ENCODE data around the gene USP13. TPM values are rescaled to one million over a fixed set of nuclear protein-coding genes. Genes with fewer than 3 reads are reported as not detected.
A peak's percentile ranks its signal among the peaks of the same experiment; 100 is the strongest.

The USP13 gene, protein sequence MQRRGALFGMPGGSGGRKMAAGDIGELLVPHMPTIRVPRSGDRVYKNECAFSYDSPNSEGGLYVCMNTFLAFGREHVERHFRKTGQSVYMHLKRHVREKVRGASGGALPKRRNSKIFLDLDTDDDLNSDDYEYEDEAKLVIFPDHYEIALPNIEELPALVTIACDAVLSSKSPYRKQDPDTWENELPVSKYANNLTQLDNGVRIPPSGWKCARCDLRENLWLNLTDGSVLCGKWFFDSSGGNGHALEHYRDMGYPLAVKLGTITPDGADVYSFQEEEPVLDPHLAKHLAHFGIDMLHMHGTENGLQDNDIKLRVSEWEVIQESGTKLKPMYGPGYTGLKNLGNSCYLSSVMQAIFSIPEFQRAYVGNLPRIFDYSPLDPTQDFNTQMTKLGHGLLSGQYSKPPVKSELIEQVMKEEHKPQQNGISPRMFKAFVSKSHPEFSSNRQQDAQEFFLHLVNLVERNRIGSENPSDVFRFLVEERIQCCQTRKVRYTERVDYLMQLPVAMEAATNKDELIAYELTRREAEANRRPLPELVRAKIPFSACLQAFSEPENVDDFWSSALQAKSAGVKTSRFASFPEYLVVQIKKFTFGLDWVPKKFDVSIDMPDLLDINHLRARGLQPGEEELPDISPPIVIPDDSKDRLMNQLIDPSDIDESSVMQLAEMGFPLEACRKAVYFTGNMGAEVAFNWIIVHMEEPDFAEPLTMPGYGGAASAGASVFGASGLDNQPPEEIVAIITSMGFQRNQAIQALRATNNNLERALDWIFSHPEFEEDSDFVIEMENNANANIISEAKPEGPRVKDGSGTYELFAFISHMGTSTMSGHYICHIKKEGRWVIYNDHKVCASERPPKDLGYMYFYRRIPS
- 14.8 TPM for polyA plus RNA-seq (2013, experiment 1 of 2)
- polyA plus RNA-seq (2013, experiment 2 of 2): 15.3 TPM

DNA sequence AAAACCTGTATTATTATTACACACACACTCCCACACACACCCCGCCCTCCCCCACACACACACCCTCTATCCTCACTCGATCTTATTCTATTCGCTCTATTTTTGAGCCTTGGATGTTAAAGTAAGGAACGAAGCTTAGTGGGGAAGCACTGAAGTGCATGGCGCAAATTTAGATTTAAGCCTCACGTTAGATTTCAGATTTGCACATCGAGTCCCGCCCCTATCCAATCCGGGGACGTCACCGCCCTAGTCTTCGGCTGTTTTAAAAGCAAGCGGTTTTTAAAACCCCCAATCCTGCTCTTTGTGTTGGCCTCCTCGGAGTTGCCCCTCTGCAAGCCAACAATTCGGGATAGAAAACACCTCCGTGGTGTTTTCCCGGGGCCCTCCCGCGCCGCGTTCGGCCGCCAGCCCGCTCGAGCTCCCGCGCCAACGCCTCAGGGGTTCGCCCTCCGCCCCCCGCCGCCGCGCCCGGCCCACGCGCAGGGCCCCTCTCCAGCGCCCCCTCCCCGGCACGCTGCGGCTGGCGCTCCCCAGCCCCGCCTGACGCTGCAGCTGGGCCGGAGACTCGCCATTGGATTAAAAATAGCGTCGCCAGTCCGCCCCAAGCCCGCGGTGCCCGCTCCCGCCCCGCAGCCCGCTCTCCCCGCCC lies at the start of gene USP13:
Gene USP13 (plus strand): TSS at position 594 of the 649 bp plus-strand sequence. CDS start 186 bp downstream, outside the sequence.
- Histone ChIP-seq H3K27ac (ENCODE audit: low read depth, low read length) (peak within 1 kb of the TSS; percentile 89), H3K4me1 (ENCODE audit: insufficient read depth, low read length) (peaks cover 14% of the 10 kb centered on the region; the same call in 1 of the 2 replicates), H3K27me3 (ENCODE audit: insufficient read depth, low read length) (no peaks in the 10 kb centered on the region), H3K9ac (ENCODE audit: low read depth, low read length) (peak within 1 kb of the TSS; percentile 91), H3K4me3 (ENCODE audit: low read length) (peak within 1 kb of the TSS; percentile 87), H3K9me3 (ENCODE audit: insufficient read depth, low read depth, low read length) (no peaks in the 10 kb centered on the region), H3K36me3 (ENCODE audit: insufficient read depth, low read length) (peaks cover 3% of the 10 kb centered on the region; the same call in 1 of the 2 replicates)
- under 1% methylated on average over 56 of the region's 56 CpGs for WGBS

DNA sequence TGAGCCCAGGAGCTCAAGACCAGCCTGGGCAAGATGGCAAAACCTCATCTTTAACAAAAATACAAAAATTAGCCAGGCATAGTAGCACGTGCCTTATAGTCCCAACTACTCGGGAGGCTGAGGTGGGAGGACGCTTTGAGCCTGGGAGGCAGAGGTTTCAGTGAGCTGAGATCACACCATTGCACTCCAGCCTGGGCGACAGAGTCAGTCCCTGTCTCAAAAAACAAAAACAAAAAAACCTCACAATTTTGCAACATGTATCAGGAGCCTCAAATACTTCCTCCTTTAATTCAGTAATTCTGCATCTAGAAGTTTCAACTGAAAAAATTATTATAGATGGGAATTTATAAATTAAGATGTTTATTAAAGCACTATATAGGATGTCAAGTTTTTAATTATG lies 49.5 kb upstream of the USP13 start:
- Histone ChIP-seq H3K36me3 (ENCODE audit: insufficient read depth, low read length) (peaks cover 55% of the 10 kb centered on the region), H3K9me3 (ENCODE audit: insufficient read depth, low read depth, low read length) (no peaks in the 10 kb centered on the region)

DNA sequence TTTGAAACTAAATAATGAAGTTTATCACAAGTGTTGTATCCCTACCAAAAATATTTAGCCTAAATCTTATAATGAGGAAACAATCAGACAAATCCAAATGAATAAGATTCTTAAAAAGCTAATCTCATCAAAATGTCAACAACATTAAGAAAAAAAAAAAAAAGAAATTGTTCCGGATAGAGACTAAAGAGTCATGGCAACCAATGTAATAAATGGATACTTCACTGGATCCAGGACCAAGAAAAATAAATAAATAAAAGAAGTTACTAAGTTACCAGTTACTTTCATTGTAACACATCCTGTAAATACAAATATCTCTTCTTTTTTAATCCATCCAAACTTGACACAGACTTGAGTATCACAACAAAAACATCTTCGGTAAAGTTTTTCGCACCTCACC lies 49.0 kb upstream of the USP13 start:
- H3K9ac ChIP-seq (ENCODE audit: low read depth, low read length): peak overlapping the region; percentile 95
- 3% methylated on average over 2 of the region's 3 CpGs for WGBS
- H3K27ac ChIP-seq (ENCODE audit: low read depth, low read length): peak overlapping the region; percentile 89
- H3K4me1 ChIP-seq (ENCODE audit: insufficient read depth, low read length): peaks cover 6% of the 10 kb centered on the region; the same call in 1 of the 2 replicates
- H3K4me3 ChIP-seq (ENCODE audit: low read length): peak overlapping the region; percentile 87
- no peaks in the 10 kb centered on the region for H3K9me3 ChIP-seq (ENCODE audit: insufficient read depth, low read depth, low read length)
- no peaks in the 10 kb centered on the region for H3K27me3 ChIP-seq (ENCODE audit: insufficient read depth, low read length)
- peaks cover 50% of the 10 kb centered on the region for H3K36me3 ChIP-seq (ENCODE audit: insufficient read depth, low read length)

More for the DNA sequence above, 49.5 kb upstream of the USP13 start:
- Histone ChIP-seq H3K9ac (ENCODE audit: low read depth, low read length) (peak overlapping the region; percentile 95), H3K4me3 (ENCODE audit: low read length) (peak overlapping the region; percentile 87), H3K27me3 (ENCODE audit: insufficient read depth, low read length) (no peaks in the 10 kb centered on the region), H3K27ac (ENCODE audit: low read depth, low read length) (no peak overlapping the region), H3K4me1 (ENCODE audit: insufficient read depth, low read length) (peaks cover 6% of the 10 kb centered on the region; the same call in 1 of the 2 replicates)
- WGBS: 86% methylated on average over 4 of the region's 4 CpGs

DNA sequence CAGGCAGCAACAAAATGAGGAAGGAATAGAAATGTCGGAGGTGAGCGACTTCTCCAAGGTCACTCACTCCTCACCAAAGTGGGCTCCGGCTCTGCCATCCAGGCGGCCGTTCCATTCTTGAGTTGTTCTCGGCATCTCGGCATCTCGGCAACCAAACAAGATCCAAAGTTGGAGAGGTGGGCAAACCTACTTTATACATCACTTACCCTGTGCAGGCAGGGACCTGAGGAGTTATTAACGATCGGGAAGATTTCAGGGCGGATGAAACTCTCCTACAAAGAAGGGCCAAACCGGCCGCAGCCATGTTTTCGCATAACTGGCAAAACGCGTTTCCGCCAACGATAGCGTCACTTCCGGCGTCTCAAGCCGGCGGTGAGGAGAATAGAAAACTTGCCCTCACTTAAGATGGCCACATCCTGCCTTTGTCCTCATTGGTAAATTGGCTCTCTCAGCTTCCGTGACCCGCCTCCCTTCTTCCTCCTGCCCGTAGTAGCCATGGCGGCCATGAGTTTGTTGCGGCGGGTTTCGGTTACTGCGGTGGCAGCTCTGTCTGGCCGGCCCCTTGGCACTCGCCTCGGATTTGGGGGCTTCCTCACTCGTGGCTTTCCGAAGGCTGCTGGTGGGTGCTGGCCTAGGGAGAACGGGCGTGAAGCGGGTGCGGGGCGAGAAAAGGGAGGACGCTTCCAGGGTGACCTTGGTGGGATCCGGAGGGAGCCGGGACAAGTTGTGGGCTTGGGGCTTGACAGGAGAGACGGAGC lies 48.3 kb upstream of the USP13 start, which contains the start of the genes MRPL47 and NDUFB5:
Gene MRPL47 (minus strand): TSS at position 318 of the 758 bp plus-strand sequence. CDS start 14 bp downstream, at position 304.
Gene NDUFB5 (plus strand): TSS at position 474 of the 758 bp plus-strand sequence. CDS start 22 bp downstream, at position 496.
- Histone ChIP-seq H3K27me3 (ENCODE audit: insufficient read depth, low read length) (no peaks in the 10 kb centered on the region), H3K4me1 (ENCODE audit: insufficient read depth, low read length) (peaks cover 6% of the 10 kb centered on the region; the same call in 1 of the 2 replicates), H3K9me3 (ENCODE audit: insufficient read depth, low read depth, low read length) (no peaks in the 10 kb centered on the region), H3K9ac (ENCODE audit: low read depth, low read length) (peak within 1 kb of the TSS; percentile 95), H3K27ac (ENCODE audit: low read depth, low read length) (peak within 1 kb of the TSS; percentile 89), H3K4me3 (ENCODE audit: low read length) (peak within 1 kb of the TSS; percentile 87), H3K36me3 (ENCODE audit: insufficient read depth, low read length) (peaks cover 43% of the 10 kb centered on the region)
- under 1% methylated on average over 45 of the region's 45 CpGs for WGBS

DNA sequence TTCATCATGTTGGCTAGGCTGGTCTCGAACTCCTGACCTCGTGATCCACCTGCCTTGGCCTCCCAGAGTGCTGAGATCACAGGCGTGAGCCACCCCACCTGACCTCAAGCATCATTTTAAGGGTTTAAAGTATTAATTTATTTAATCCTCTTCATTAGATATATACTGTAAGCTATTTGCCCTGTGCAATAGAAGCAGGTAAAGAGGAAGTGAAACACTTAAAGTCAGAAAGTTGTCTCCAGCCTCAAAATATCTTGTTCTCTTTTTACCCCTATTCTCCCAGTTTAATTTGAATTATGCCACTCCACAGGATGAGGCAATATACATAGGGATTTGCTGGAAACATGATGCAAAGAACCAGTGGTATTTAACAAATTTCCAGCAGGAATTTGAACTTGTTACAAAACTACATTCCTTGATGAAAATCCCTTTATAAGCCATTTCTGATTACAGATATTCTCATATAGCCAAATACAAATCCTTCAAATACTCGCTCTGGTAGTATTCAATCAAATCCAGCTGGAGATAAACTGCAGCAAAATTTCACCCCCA lies 46.2 kb upstream of the USP13 start:
- Histone ChIP-seq H3K36me3 (ENCODE audit: insufficient read depth, low read length) (peaks cover 25% of the 10 kb centered on the region), H3K9me3 (ENCODE audit: insufficient read depth, low read depth, low read length) (no peaks in the 10 kb centered on the region), H3K4me1 (ENCODE audit: insufficient read depth, low read length) (peaks cover 6% of the 10 kb centered on the region; the same call in 1 of the 2 replicates), H3K27me3 (ENCODE audit: insufficient read depth, low read length) (no peaks in the 10 kb centered on the region), H3K27ac (ENCODE audit: low read depth, low read length) (no peak overlapping the region), H3K9ac (ENCODE audit: low read depth, low read length) (no peak overlapping the region), H3K4me3 (ENCODE audit: low read length) (no peak overlapping the region)
- WGBS: 89% methylated on average over 3 of the region's 4 CpGs

DNA sequence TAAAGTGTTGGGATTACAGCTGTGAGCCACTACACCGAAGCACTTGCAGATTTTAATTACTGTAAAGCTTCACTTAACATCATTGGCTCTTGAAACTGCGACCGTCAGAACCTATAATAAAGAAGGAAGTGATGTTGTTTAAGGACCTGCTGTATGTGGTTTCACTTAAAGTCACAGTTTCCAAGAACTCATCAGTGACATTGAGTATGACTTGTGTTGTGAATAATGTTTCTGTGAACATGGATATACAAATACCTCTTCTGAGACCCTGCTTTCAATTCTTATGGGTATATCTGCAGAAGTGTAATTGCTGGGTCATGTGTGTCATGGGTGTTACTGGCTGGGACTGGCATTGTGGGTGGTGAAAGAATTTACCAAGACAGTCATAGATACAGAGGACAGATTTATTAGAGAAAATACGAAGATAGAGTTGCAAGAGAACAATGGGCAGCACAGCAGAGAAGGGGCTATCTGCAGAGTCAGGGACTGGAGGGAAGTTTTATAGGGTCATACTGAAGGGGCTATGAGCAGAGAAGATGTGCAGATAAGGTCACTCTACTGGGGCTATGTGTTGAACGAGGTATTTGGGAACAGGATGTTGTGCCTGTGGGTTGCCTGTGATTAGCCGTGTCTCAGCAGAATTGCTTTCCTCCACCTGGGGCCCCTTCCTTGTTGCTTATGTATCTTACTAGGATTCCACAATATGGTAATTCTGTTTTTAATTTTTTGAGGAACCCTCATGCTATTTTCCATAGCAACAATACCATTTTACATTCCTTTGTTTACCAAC lies 43.7 kb upstream of the USP13 start:
- no peaks in the 10 kb centered on the region for H3K4me1 ChIP-seq (ENCODE audit: insufficient read depth, low read length)
- no peaks in the 10 kb centered on the region for H3K27me3 ChIP-seq (ENCODE audit: insufficient read depth, low read length)
- 91% methylated on average over 5 of the region's 6 CpGs for WGBS
- no peak overlapping the region for H3K4me3 ChIP-seq (ENCODE audit: low read length)
- peaks cover 10% of the 10 kb centered on the region for H3K36me3 ChIP-seq (ENCODE audit: insufficient read depth, low read length)
- H3K9ac ChIP-seq (ENCODE audit: low read depth, low read length): no peak overlapping the region
- no peaks in the 10 kb centered on the region for H3K9me3 ChIP-seq (ENCODE audit: insufficient read depth, low read depth, low read length)
- no peak overlapping the region for H3K27ac ChIP-seq (ENCODE audit: low read depth, low read length)

DNA sequence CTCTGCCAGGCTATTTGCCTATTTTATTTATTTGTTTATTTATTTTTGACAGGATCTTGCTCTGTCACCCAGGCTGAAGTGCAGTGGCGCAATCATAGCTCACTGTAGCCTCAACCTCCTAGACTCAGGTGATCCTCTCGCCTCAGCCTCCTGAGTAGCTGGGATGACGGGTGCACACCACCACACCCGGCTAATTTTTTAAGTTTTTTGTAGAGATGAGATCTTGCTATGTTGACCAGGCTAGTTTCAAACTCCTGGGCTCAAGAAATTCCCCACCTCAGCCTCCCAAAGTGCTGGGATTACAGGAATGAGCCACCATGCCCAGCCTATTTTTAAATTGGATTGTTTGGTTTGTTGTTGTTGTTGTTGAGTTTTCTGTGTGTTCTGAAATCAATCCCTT lies 42.8 kb upstream of the USP13 start:
- WGBS: 96% methylated on average over 4 of the region's 4 CpGs
- no peaks in the 10 kb centered on the region for H3K9me3 ChIP-seq (ENCODE audit: insufficient read depth, low read depth, low read length)
- no peaks in the 10 kb centered on the region for H3K4me1 ChIP-seq (ENCODE audit: insufficient read depth, low read length)
- peaks cover 10% of the 10 kb centered on the region for H3K36me3 ChIP-seq (ENCODE audit: insufficient read depth, low read length)
- H3K9ac ChIP-seq (ENCODE audit: low read depth, low read length): no peak overlapping the region
- H3K4me3 ChIP-seq (ENCODE audit: low read length): no peak overlapping the region
- H3K27ac ChIP-seq (ENCODE audit: low read depth, low read length): no peak overlapping the region
- H3K27me3 ChIP-seq (ENCODE audit: insufficient read depth, low read length): no peaks in the 10 kb centered on the region

DNA sequence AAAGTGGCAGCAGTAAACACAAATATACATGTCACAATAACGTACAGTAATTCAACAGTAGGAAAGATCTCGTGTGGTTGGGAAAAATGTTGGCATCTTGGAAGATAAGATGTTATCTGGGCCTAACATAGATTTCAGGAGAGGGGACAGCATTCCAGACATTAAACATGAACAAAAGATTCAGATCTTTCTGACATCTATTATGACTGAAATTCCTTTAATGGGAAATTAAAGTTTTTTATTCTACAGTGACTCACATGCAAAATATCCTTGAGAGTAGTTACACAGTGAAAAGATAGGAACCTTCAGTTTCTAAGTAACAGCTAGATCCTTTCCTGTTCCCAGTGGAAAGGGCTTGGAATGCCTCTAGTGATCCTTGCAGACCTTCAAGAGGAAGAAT lies 39.0 kb upstream of the USP13 start:
- Histone ChIP-seq H3K27me3 (ENCODE audit: insufficient read depth, low read length) (no peaks in the 10 kb centered on the region), H3K36me3 (ENCODE audit: insufficient read depth, low read length) (peaks cover 36% of the 10 kb centered on the region), H3K4me3 (ENCODE audit: low read length) (no peak overlapping the region), H3K4me1 (ENCODE audit: insufficient read depth, low read length) (no peaks in the 10 kb centered on the region), H3K9ac (ENCODE audit: low read depth, low read length) (no peak overlapping the region), H3K27ac (ENCODE audit: low read depth, low read length) (no peak overlapping the region), H3K9me3 (ENCODE audit: insufficient read depth, low read depth, low read length) (no peaks in the 10 kb centered on the region)
- 87% methylated on average over 2 of the region's 2 CpGs for WGBS

DNA sequence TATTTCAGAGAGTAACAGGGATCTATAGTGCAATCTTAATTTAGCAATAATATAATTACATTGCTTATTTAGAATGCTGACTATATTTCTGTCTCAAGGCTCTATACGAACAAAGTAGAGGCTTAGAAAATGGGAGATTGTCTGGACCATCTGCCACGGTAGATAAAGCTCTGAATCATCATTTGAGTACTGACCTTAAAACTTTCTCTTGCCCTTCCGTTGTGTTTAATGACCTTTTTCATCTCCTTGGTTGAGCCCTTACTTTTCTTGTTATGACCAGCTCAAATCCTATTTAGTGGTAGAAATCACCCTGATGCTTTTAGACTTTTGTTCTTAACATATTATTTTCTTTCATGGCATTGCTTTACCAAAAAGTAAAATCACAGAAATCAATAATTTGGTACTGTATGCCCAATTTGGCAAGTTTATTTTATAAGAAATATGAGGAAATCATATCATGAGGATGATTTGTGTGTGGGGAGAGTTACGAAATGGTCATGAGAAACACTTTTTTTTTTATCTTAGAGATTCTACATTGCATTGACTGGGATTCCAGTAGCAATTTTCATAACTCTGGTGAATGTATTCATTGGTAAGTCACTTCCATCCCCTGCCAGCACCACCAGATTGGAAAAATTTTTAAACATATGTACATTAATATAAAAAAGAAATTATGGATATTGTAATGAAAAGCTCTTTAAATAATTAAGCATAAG lies 37.2 kb upstream of the USP13 start:
- H3K9me3 ChIP-seq (ENCODE audit: insufficient read depth, low read depth, low read length): no peaks in the 10 kb centered on the region
- H3K27ac ChIP-seq (ENCODE audit: low read depth, low read length): no peak overlapping the region
- 88% methylated on average over 4 of the region's 4 CpGs for WGBS
- H3K4me1 ChIP-seq (ENCODE audit: insufficient read depth, low read length): no peaks in the 10 kb centered on the region
- H3K27me3 ChIP-seq (ENCODE audit: insufficient read depth, low read length): no peaks in the 10 kb centered on the region
- peaks cover 39% of the 10 kb centered on the region for H3K36me3 ChIP-seq (ENCODE audit: insufficient read depth, low read length)
- no peak overlapping the region for H3K9ac ChIP-seq (ENCODE audit: low read depth, low read length)
- H3K4me3 ChIP-seq (ENCODE audit: low read length): no peak overlapping the region

Measured in HUES64 (cell line).